DND-41 (cell line): ENCODE results near the gene TMEM63B.

Source experiments
- ATAC-seq: fragments of 200-7000 bp; cut with Tn5 transposase; 3 replicates; pipeline ENCODE4 v1.9.1; 2021; ENCODE audit warnings: low read depth; ENCODE audit not compliant: insufficient read depth
- DNase-seq: peaks from one replicate; pipeline ENCODE4 v3.0.0-alpha.2; 2020
- H2AFZ ChIP-seq: 2 replicates; pipeline ENCODE4 v1.6.0; 2012; ENCODE audit warnings: low read depth, low read length
- H3K27ac ChIP-seq: 2 replicates; pipeline ENCODE4 v1.5.1; 2012; ENCODE audit warnings: low read length, inconsistent platforms
- H3K27me3 ChIP-seq: fragments of 200-600 bp; sonication (generic); 2 replicates; pipeline ENCODE4 v1.6.0; 2012; ENCODE audit warnings: low read length, mild to moderate bottlenecking, inconsistent platforms; ENCODE audit not compliant: insufficient read depth, poor library complexity
- H3K36me3 ChIP-seq: 2 replicates; pipeline ENCODE4 v1.5.1; 2012; ENCODE audit warnings: low read length, inconsistent platforms; ENCODE audit not compliant: insufficient read depth
- H3K4me1 ChIP-seq: 2 replicates; pipeline ENCODE4 v1.5.1; 2012; ENCODE audit warnings: mild to moderate bottlenecking, low read length; ENCODE audit not compliant: insufficient read depth
- H3K4me2 ChIP-seq: 2 replicates; pipeline ENCODE4 v1.6.0; 2012; ENCODE audit warnings: mild to moderate bottlenecking, moderate library complexity, low read length, inconsistent platforms; ENCODE audit not compliant: insufficient read depth
- H3K4me3 ChIP-seq, 2 experiments: fragments of 200-600 bp in 1 of 2; shearing (Covaris generic) in 1 of 2; 2 replicates each; pipeline ENCODE4 v1.5.1; 2012 to 2016; ENCODE audit warnings: inconsistent platforms in 2 of 2, low read length in 2 of 2, mild to moderate bottlenecking in 2 of 2, low read depth in 1 of 2, moderate library complexity in 1 of 2
- H3K79me2 ChIP-seq: 2 replicates; pipeline ENCODE4 v1.6.0; 2012; ENCODE audit warnings: low read length, inconsistent platforms; ENCODE audit not compliant: insufficient read depth
- H3K9ac ChIP-seq: 2 replicates; pipeline ENCODE4 v1.6.0; 2012; ENCODE audit warnings: low read depth, mild to moderate bottlenecking, inconsistent platforms, low read length, moderate library complexity
- H3K9me3 ChIP-seq: 2 replicates; pipeline ENCODE4 v1.5.1; 2012; ENCODE audit warnings: low read length, moderate library complexity, mild to moderate bottlenecking, inconsistent platforms; ENCODE audit not compliant: insufficient read depth, severe bottlenecking
- H4K20me1 ChIP-seq: 2 replicates; pipeline ENCODE4 v1.6.0; 2012; ENCODE audit warnings: low read length; ENCODE audit not compliant: insufficient read depth
- EZH2 ChIP-seq: IDR thresholded peaks from 3 replicates; pipeline ENCODE4 v1.6.1; 2012; ENCODE audit warnings: borderline replicate concordance, low read depth, mild to moderate bottlenecking, moderate library complexity, low read length, inconsistent platforms; ENCODE audit not compliant: severe bottlenecking
- TF ChIP-seq, protein P1 (sequence below): IDR thresholded peaks from 2 replicates; pipeline ENCODE4 v1.5.1; 2012; ENCODE audit warnings: borderline replicate concordance, low read length, moderate library complexity, mild to moderate bottlenecking; ENCODE audit not compliant: poor library complexity, severe bottlenecking; ENCODE audit errors: extremely low read depth

TMEM63B gene

GRCh38 chr6:44107017-44107416 is 20.3 kb upstream of the TMEM63B start:
- Histone ChIP-seq H3K27me3 (no peaks in the 10 kb centered on the region), H3K9ac (no peak overlapping the region), H2AFZ (no peak overlapping the region), H3K9me3 (no peaks in the 10 kb centered on the region), H3K27ac (no peak overlapping the region), H4K20me1 (peaks cover 50% of the 10 kb centered on the region), H3K36me3 (peaks cover 82% of the 10 kb centered on the region), H3K4me1 (no peaks in the 10 kb centered on the region), H3K4me3 (no peak overlapping the region), H3K79me2 (no peaks in the 10 kb centered on the region; the same call in 1 of the 2 replicates), H3K4me2 (no peak overlapping the region)
- no peak for TF ChIP-seq EZH2
- TF ChIP-seq, protein P1, sequence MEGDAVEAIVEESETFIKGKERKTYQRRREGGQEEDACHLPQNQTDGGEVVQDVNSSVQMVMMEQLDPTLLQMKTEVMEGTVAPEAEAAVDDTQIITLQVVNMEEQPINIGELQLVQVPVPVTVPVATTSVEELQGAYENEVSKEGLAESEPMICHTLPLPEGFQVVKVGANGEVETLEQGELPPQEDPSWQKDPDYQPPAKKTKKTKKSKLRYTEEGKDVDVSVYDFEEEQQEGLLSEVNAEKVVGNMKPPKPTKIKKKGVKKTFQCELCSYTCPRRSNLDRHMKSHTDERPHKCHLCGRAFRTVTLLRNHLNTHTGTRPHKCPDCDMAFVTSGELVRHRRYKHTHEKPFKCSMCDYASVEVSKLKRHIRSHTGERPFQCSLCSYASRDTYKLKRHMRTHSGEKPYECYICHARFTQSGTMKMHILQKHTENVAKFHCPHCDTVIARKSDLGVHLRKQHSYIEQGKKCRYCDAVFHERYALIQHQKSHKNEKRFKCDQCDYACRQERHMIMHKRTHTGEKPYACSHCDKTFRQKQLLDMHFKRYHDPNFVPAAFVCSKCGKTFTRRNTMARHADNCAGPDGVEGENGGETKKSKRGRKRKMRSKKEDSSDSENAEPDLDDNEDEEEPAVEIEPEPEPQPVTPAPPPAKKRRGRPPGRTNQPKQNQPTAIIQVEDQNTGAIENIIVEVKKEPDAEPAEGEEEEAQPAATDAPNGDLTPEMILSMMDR, result no peak
- no peak for ATAC-seq
- DNase-seq, result no peak

DNA sequence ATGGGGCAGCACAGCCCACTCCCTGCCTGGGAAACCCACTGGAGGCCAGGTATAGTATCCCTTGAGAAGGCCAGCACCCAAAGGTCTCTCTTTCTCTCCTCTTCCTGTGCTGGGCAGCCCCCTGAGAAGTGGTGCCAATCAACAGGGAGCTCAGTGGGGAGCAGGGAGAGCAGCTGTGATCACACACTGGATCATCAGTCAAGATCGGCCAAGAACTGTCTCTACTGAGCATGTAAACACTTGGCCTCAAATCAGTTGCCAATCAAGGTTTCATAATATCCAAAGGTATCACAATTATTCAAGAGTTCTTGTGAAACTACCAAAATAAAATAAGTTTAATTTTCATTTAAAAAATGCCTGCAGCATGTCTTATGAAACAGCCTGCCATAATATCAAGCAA is 18.9 kb upstream of the TMEM63B start:
- Histone ChIP-seq H2AFZ (no peak overlapping the region), H3K4me1 (no peaks in the 10 kb centered on the region), H3K79me2 (no peaks in the 10 kb centered on the region; the same call in 1 of the 2 replicates), H4K20me1 (peaks cover 50% of the 10 kb centered on the region), H3K27me3 (no peaks in the 10 kb centered on the region), H3K4me3 (no peak overlapping the region), H3K9ac (no peak overlapping the region), H3K4me2 (no peak overlapping the region), H3K27ac (no peak overlapping the region), H3K36me3 (peaks cover 92% of the 10 kb centered on the region), H3K9me3 (no peaks in the 10 kb centered on the region)
- ATAC-seq (no peak), DNase-seq (no peak)
- no peak for TF ChIP-seq EZH2
- TF ChIP-seq, protein P1, result no peak

GRCh38 chr6:44109212-44109611 is 18.1 kb upstream of the TMEM63B start:
- DNase-seq (no peak), ATAC-seq (no peak)
- Histone ChIP-seq H3K4me1 (no peaks in the 10 kb centered on the region), H2AFZ (no peak overlapping the region), H3K79me2 (no peaks in the 10 kb centered on the region; the same call in 1 of the 2 replicates), H3K4me2 (no peak overlapping the region), H3K36me3 (peaks cover 92% of the 10 kb centered on the region), H3K27me3 (no peaks in the 10 kb centered on the region), H3K27ac (no peak overlapping the region), H3K9ac (no peak overlapping the region), H3K4me3 (no peak overlapping the region), H4K20me1 (peaks cover 50% of the 10 kb centered on the region), H3K9me3 (no peaks in the 10 kb centered on the region)
- no peak for TF ChIP-seq EZH2
- TF ChIP-seq, protein P1, result no peak

DNA sequence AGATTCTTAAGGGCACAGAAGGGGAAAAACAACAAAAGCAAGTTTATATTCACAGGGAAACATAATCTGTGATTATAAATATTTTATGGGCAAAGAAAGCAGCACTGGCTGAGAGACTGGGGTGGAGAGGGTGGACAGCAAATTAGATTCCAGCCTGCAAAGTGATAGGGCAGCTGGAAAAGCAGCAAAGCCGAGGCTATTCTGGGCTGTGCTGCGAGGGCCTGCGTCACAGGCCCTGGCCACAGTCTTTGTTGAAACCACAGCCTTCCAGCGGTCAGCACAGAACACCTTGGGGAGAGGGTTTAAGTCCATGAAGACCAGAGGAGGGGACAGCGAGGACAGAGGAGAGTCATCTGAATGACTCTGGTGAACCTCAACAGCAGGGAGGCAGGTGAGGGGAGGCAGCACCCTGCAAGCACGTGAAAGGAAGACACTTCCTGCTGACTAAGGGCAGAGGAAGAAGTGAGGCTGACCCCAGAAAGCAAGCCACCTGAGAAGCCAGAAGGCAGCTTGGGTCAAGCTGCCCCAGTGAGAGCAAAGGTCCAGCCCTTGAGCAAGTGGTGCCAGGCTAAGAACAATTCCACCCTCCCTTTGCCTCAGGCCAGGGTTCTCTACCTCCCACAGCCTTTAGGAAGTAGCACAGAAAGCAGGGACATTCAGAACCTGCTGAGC is 17.2 kb upstream of the TMEM63B start:
- no peaks in the 10 kb centered on the region for H3K27me3 ChIP-seq
- no peaks in the 10 kb centered on the region for H3K9me3 ChIP-seq
- ATAC-seq, result no peak
- H3K4me1 ChIP-seq, result no peaks in the 10 kb centered on the region
- H3K27ac ChIP-seq, result no peak overlapping the region
- no peak overlapping the region for H2AFZ ChIP-seq
- no peak overlapping the region for H3K9ac ChIP-seq
- no peak for DNase-seq
- TF ChIP-seq, protein P1, result no peak
- TF ChIP-seq EZH2, result no peak
- H4K20me1 ChIP-seq, result peaks cover 52% of the 10 kb centered on the region
- H3K36me3 ChIP-seq, result peaks cover 89% of the 10 kb centered on the region
- no peak overlapping the region for H3K4me3 ChIP-seq
- no peak overlapping the region for H3K4me2 ChIP-seq
- H3K79me2 ChIP-seq, result peaks cover 2% of the 10 kb centered on the region
